ENCODE results near the gene TOMM6.

- TF ChIP-seq REST (IDR thresholded peaks at IDR 0.05; ENCODE audit: insufficient replicate concordance, low read depth) (no peak), CTCF (IDR thresholded peaks at IDR 0.05; ENCODE audit: insufficient read depth, low read length) (no peak), POLR2AphosphoS5 (IDR thresholded peaks at IDR 0.05; ENCODE audit: low read depth) (no peak)
Observed at GRCh38 chr6:41784581-41785171, 2.8 kb upstream of the TOMM6 start.
